ENCODE measurements around the gene SNCA. TPM values are rescaled to one million over a fixed set of nuclear protein-coding genes. Genes with fewer than 3 reads are reported as not detected.
A peak's percentile ranks its signal among the peaks of the same experiment; 100 is the strongest.

SNCA gene
- total and polyA plus RNA-seq, 2 donors (not counting 1 experiment from before 2014, with no cell fraction given), result 0.95 to 6.8 TPM

- H3K36me3 ChIP-seq (ENCODE audit: control insufficient read depth, insufficient read depth, low read length), result no peaks in the 10 kb centered on the region
- no peak for TF ChIP-seq EZH2 (IDR thresholded peaks at IDR 0.05; ENCODE audit: low read length, missing control alignments)
- no peak for TF ChIP-seq CTCF (conservative IDR thresholded peaks at IDR 0.05 in 1 of 2, IDR thresholded peaks at IDR 0.05 in 1 of 2; ENCODE audit: low read depth in 1 of 2, low read length in 2 of 2)
- no peaks in the 10 kb centered on the region for H3K4me1 ChIP-seq (ENCODE audit: control insufficient read depth, extremely low read depth, insufficient read depth, low read length)
- no peak overlapping the region for H3K4me2 ChIP-seq (ENCODE audit: extremely low read depth, insufficient read depth, low read length)
- H4K20me1 ChIP-seq (ENCODE audit: control insufficient read depth, extremely low read depth, insufficient read depth, low read length), result no peaks in the 10 kb centered on the region
- H3K27me3 ChIP-seq (ENCODE audit: control insufficient read depth, insufficient read depth, low read length), result no peaks in the 10 kb centered on the region
- H3K9me3 ChIP-seq (ENCODE audit: control insufficient read depth, insufficient read depth, low read depth, low read length), result no peaks in the 10 kb centered on the region
- no peak overlapping the region for H2AFZ ChIP-seq (ENCODE audit: low read length)
- no peak overlapping the region for H3K4me3 ChIP-seq (replicated peaks in 1 of 4; ENCODE audit: control extremely low read depth in 1 of 4, insufficient read depth in 1 of 4, low read depth in 3 of 4, low read length in 4 of 4)
- no peak overlapping the region for H3K9ac ChIP-seq (ENCODE audit: insufficient read depth, low read length)
- H3K79me2 ChIP-seq (ENCODE audit: control insufficient read depth, insufficient read depth, low read length), result no peaks in the 10 kb centered on the region
- DNase-seq (ENCODE audit: low read depth in 2 of 2), result no peak
- no peak overlapping the region for H3K27ac ChIP-seq (ENCODE audit: insufficient read depth, low read length)
Measured at GRCh38 chr4:89745708-89746107, 91.3 kb downstream of the SNCA start.

GRCh38 chr4:89744914-89745313, 92.0 kb downstream of the SNCA start:
- Histone ChIP-seq H3K9ac (ENCODE audit: insufficient read depth, low read length) (no peak overlapping the region), H3K4me1 (ENCODE audit: control insufficient read depth, extremely low read depth, insufficient read depth, low read length) (no peaks in the 10 kb centered on the region), H3K36me3 (ENCODE audit: control insufficient read depth, insufficient read depth, low read length) (no peaks in the 10 kb centered on the region), H3K27me3 (ENCODE audit: control insufficient read depth, insufficient read depth, low read length) (no peaks in the 10 kb centered on the region), H3K27ac (ENCODE audit: insufficient read depth, low read length) (no peak overlapping the region), H2AFZ (ENCODE audit: low read length) (no peak overlapping the region), H4K20me1 (ENCODE audit: control insufficient read depth, extremely low read depth, insufficient read depth, low read length) (no peaks in the 10 kb centered on the region), H3K79me2 (ENCODE audit: control insufficient read depth, insufficient read depth, low read length) (no peaks in the 10 kb centered on the region), H3K4me2 (ENCODE audit: extremely low read depth, insufficient read depth, low read length) (no peak overlapping the region), H3K4me3 (replicated peaks in 1 of 4; ENCODE audit: control extremely low read depth in 1 of 4, insufficient read depth in 1 of 4, low read depth in 3 of 4, low read length in 4 of 4) (no peak overlapping the region), H3K9me3 (ENCODE audit: control insufficient read depth, insufficient read depth, low read depth, low read length) (no peaks in the 10 kb centered on the region)
- no peak for TF ChIP-seq EZH2 (IDR thresholded peaks at IDR 0.05; ENCODE audit: low read length, missing control alignments)
- no peak for TF ChIP-seq CTCF (conservative IDR thresholded peaks at IDR 0.05 in 1 of 2, IDR thresholded peaks at IDR 0.05 in 1 of 2; ENCODE audit: low read depth in 1 of 2, low read length in 2 of 2)
- DNase-seq (ENCODE audit: low read depth in 2 of 2), result no peak

GRCh38 chr4:89741768-89742167, 95.2 kb downstream of the SNCA start:
- Histone ChIP-seq H3K36me3 (ENCODE audit: control insufficient read depth, insufficient read depth, low read length) (no peaks in the 10 kb centered on the region), H3K27ac (ENCODE audit: insufficient read depth, low read length) (no peak overlapping the region), H3K9me3 (ENCODE audit: control insufficient read depth, insufficient read depth, low read depth, low read length) (no peaks in the 10 kb centered on the region), H3K4me3 (replicated peaks in 1 of 4; ENCODE audit: control extremely low read depth in 1 of 4, insufficient read depth in 1 of 4, low read depth in 3 of 4, low read length in 4 of 4) (no peak overlapping the region), H3K27me3 (ENCODE audit: control insufficient read depth, insufficient read depth, low read length) (no peaks in the 10 kb centered on the region), H3K4me1 (ENCODE audit: control insufficient read depth, extremely low read depth, insufficient read depth, low read length) (no peaks in the 10 kb centered on the region), H3K9ac (ENCODE audit: insufficient read depth, low read length) (no peak overlapping the region), H4K20me1 (ENCODE audit: control insufficient read depth, extremely low read depth, insufficient read depth, low read length) (no peaks in the 10 kb centered on the region), H2AFZ (ENCODE audit: low read length) (no peak overlapping the region), H3K4me2 (ENCODE audit: extremely low read depth, insufficient read depth, low read length) (no peak overlapping the region), H3K79me2 (ENCODE audit: control insufficient read depth, insufficient read depth, low read length) (no peaks in the 10 kb centered on the region)
- TF ChIP-seq CTCF (conservative IDR thresholded peaks at IDR 0.05 in 1 of 2, IDR thresholded peaks at IDR 0.05 in 1 of 2; ENCODE audit: low read depth in 1 of 2, low read length in 2 of 2) (no peak), EZH2 (IDR thresholded peaks at IDR 0.05; ENCODE audit: low read length, missing control alignments) (no peak)
- DNase-seq (ENCODE audit: low read depth in 2 of 2), result peak in 1 of 2 donors; percentile 8

Data from fibroblast of lung (primary cell).